Measurements from ENCODE around the gene CSMD2.

Gene CSMD2

GRCh38 chr1:33784876-33785275 is 380.2 kb downstream of the CSMD2 start:
- Histone ChIP-seq H3K4me3 (ENCODE audit: low read length) (no peak overlapping the region), H3K9ac (ENCODE audit: low read length) (no peak overlapping the region), H3K79me2 (ENCODE audit: low read length) (no peaks in the 10 kb centered on the region), H3K27ac (ENCODE audit: low read length) (no peak overlapping the region), H3K4me1 (ENCODE audit: low read length) (no peaks in the 10 kb centered on the region), H2AFZ (ENCODE audit: low read depth, low read length) (no peak overlapping the region), H3K36me3 (replicated peaks; ENCODE audit: low read depth, low read length) (no peaks in the 10 kb centered on the region), H4K20me1 (ENCODE audit: insufficient read depth, low read length) (no peaks in the 10 kb centered on the region), H3K4me2 (ENCODE audit: low read length) (no peak overlapping the region), H3K27me3 (ENCODE audit: low read depth, low read length) (no peaks in the 10 kb centered on the region; the same call in 1 of the 2 replicates), H3K9me3 (ENCODE audit: insufficient read depth, low read length) (no peaks in the 10 kb centered on the region)
- TF ChIP-seq, protein P1, sequence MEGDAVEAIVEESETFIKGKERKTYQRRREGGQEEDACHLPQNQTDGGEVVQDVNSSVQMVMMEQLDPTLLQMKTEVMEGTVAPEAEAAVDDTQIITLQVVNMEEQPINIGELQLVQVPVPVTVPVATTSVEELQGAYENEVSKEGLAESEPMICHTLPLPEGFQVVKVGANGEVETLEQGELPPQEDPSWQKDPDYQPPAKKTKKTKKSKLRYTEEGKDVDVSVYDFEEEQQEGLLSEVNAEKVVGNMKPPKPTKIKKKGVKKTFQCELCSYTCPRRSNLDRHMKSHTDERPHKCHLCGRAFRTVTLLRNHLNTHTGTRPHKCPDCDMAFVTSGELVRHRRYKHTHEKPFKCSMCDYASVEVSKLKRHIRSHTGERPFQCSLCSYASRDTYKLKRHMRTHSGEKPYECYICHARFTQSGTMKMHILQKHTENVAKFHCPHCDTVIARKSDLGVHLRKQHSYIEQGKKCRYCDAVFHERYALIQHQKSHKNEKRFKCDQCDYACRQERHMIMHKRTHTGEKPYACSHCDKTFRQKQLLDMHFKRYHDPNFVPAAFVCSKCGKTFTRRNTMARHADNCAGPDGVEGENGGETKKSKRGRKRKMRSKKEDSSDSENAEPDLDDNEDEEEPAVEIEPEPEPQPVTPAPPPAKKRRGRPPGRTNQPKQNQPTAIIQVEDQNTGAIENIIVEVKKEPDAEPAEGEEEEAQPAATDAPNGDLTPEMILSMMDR (IDR thresholded peaks at IDR 0.05; ENCODE audit: low read depth, low read length), result no peak
- TF ChIP-seq EZH2phosphoT487 (IDR thresholded peaks at IDR 0.05; ENCODE audit: low read depth), result no peak

- Histone ChIP-seq H3K9ac (ENCODE audit: low read length) (no peak overlapping the region), H3K4me3 (ENCODE audit: low read length) (no peak overlapping the region), H3K4me1 (ENCODE audit: low read length) (no peaks in the 10 kb centered on the region), H3K4me2 (ENCODE audit: low read length) (no peak overlapping the region), H3K9me3 (ENCODE audit: insufficient read depth, low read length) (no peaks in the 10 kb centered on the region), H4K20me1 (ENCODE audit: insufficient read depth, low read length) (no peaks in the 10 kb centered on the region), H3K79me2 (ENCODE audit: low read length) (no peaks in the 10 kb centered on the region), H2AFZ (ENCODE audit: low read depth, low read length) (no peak overlapping the region), H3K36me3 (replicated peaks; ENCODE audit: low read depth, low read length) (no peaks in the 10 kb centered on the region), H3K27me3 (ENCODE audit: low read depth, low read length) (peaks cover 1% of the 10 kb centered on the region; the same call in 1 of the 2 replicates), H3K27ac (ENCODE audit: low read length) (no peak overlapping the region)
- TF ChIP-seq EZH2phosphoT487 (IDR thresholded peaks at IDR 0.05; ENCODE audit: low read depth), result no peak
- TF ChIP-seq, protein P1 (IDR thresholded peaks at IDR 0.05; ENCODE audit: low read depth, low read length), result no peak
Measured at GRCh38 chr1:33782776-33783175, 382.3 kb downstream of the CSMD2 start.

DNA sequence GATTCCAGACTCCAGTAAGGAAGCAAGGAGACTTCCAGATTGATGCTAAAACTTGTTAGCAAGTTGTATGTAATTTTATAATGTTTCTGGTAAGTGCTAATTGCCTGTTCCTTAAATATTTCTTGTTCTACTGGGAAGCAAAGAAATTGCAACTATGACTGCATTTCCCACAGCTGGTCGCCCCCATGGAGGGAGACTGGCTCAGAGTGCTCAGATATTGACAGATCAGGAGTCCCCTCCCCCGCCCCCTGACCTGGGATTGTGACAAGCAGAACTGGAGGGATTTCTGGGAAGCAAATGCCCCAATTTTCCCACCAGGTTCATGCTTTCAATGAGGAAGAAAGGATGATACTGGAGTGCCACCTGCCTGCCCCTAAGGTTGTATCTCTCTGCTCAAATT is 383.4 kb downstream of the CSMD2 start:
- Histone ChIP-seq H3K4me1 (ENCODE audit: low read length) (no peaks in the 10 kb centered on the region), H4K20me1 (ENCODE audit: insufficient read depth, low read length) (no peaks in the 10 kb centered on the region), H3K9me3 (ENCODE audit: insufficient read depth, low read length) (no peaks in the 10 kb centered on the region), H3K27me3 (ENCODE audit: low read depth, low read length) (peaks cover 6% of the 10 kb centered on the region; the same call in 1 of the 2 replicates), H3K9ac (ENCODE audit: low read length) (no peak overlapping the region), H3K4me3 (ENCODE audit: low read length) (no peak overlapping the region), H3K79me2 (ENCODE audit: low read length) (no peaks in the 10 kb centered on the region), H3K36me3 (replicated peaks; ENCODE audit: low read depth, low read length) (no peaks in the 10 kb centered on the region), H3K4me2 (ENCODE audit: low read length) (no peak overlapping the region), H2AFZ (ENCODE audit: low read depth, low read length) (no peak overlapping the region), H3K27ac (ENCODE audit: low read length) (no peak overlapping the region)
- TF ChIP-seq EZH2phosphoT487 (IDR thresholded peaks at IDR 0.05; ENCODE audit: low read depth), result no peak
- TF ChIP-seq, protein P1 (IDR thresholded peaks at IDR 0.05; ENCODE audit: low read depth, low read length), result no peak

DNA sequence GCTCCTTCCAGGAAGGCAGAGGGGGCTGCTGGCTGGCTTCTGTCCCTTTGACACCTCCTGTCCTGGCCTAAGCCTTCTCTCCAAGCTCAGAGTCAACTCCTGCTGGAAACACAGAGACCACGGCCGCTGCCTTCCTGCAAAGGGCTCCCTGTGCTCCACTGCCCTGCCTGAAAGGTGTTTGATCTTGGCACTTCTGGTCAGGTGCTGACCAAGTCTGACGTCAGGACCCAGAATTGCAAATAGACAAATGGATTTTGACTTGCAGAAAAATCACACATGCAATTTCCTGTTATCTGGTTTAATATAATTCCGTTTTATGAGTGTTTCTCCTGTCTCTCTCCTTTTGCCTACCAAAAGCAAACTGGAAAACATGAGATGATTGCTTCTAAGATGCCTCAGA is 387.7 kb downstream of the CSMD2 start:
- Histone ChIP-seq H3K79me2 (ENCODE audit: low read length) (no peaks in the 10 kb centered on the region), H2AFZ (ENCODE audit: low read depth, low read length) (no peak overlapping the region), H4K20me1 (ENCODE audit: insufficient read depth, low read length) (no peaks in the 10 kb centered on the region), H3K27me3 (ENCODE audit: low read depth, low read length) (peaks cover 6% of the 10 kb centered on the region; the same call in 1 of the 2 replicates), H3K9me3 (ENCODE audit: insufficient read depth, low read length) (no peaks in the 10 kb centered on the region), H3K4me2 (ENCODE audit: low read length) (no peak overlapping the region), H3K4me3 (ENCODE audit: low read length) (no peak overlapping the region), H3K4me1 (ENCODE audit: low read length) (no peaks in the 10 kb centered on the region), H3K27ac (ENCODE audit: low read length) (no peak overlapping the region), H3K9ac (ENCODE audit: low read length) (no peak overlapping the region), H3K36me3 (replicated peaks; ENCODE audit: low read depth, low read length) (no peaks in the 10 kb centered on the region)
- TF ChIP-seq, protein P1 (IDR thresholded peaks at IDR 0.05; ENCODE audit: low read depth, low read length), result no peak
- no peak for TF ChIP-seq EZH2phosphoT487 (IDR thresholded peaks at IDR 0.05; ENCODE audit: low read depth)
